Activated naive CD8-positive, alpha-beta T cell (primary cell): ENCODE measurements around the gene C9orf50.

ENCODE experiments used
- H3K27ac Mint-ChIP-seq: one replicate; pipeline ENCODE4 v1.8.0; 2021; ENCODE audit warnings: mixed read lengths
- H3K27me3 Mint-ChIP-seq: one replicate; pipeline ENCODE4 v1.8.0; 2021; ENCODE audit warnings: mixed read lengths
- H3K36me3 Mint-ChIP-seq: one replicate; pipeline ENCODE4 v1.8.0; 2021; ENCODE audit warnings: mixed read lengths
- H3K4me1 Mint-ChIP-seq: one replicate; pipeline ENCODE4 v1.8.0; 2021; ENCODE audit warnings: low read depth, mixed read lengths
- H3K4me3 Mint-ChIP-seq: one replicate; pipeline ENCODE4 v1.8.0; 2021; ENCODE audit warnings: mild to moderate bottlenecking, mixed read lengths
- H3K9me3 Mint-ChIP-seq: one replicate; pipeline ENCODE4 v1.8.0; 2021; ENCODE audit warnings: low read depth, mixed read lengths

C9orf50 gene

GRCh38 chr9:129583308-129584038, 37.4 kb downstream of the C9orf50 start:
- Mint-ChIP-seq H3K4me3 (no peak overlapping the region), H3K27me3 (no peaks in the 10 kb centered on the region), H3K27ac (no peak overlapping the region), H3K36me3 (no peaks in the 10 kb centered on the region), H3K9me3 (no peaks in the 10 kb centered on the region), H3K4me1 (peaks cover 60% of the 10 kb centered on the region)

DNA sequence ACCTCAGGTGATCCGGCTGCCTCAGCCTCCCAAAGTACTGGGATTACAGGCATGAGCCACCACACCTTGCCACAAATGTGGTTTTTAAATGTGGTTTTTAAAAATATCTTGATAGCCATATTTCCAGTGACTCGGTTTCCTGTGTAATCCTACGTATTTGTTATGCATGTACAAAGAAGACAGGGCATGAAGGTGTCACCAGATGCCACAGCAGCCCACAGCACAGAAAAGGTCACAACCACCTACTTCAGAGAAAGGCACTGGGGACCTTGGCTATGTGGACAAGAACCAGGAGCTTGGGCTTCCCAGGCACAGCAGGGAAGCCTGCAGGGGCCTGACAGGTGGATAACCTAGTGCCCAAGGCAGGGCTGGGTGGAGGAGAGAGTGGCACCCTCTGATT, 38.0 kb downstream of the C9orf50 start:
- Mint-ChIP-seq H3K36me3 (no peaks in the 10 kb centered on the region), H3K9me3 (no peaks in the 10 kb centered on the region), H3K27me3 (no peaks in the 10 kb centered on the region), H3K27ac (no peak overlapping the region), H3K4me1 (peaks cover 60% of the 10 kb centered on the region), H3K4me3 (no peak overlapping the region)

DNA sequence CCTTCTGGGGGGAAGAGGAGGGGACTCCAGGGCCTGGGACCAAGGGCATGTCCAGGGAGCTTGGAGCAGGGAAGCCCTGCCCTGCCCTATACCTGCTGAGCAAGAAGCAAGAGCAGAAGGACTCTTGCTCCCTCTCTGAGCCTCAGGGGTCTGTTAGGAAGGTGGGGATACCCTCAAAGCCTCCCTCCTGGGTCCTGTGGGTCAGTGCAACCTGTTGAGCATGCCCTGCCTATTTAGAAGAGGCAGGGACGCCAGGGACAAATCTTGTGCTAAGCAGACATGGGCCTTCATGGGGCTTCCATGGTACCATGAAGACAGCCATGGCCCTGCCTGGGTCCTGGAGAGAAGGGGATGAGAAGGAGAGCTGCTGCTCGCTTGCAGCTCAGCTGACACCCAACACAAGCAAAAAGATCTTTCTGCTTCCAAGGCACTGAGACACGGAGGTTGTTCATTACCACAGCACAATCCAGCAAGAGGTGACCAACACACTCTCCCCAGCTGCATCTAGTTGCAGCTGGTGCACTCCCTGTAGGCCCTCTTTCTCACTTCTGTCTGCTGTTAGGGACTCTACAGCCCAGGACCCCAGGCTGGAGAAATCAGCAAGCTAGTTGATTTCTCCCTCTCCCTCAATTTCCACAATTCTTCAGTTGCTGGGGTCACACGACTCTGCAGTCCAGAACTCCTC, 39.3 kb downstream of the C9orf50 start:
- Mint-ChIP-seq H3K36me3 (no peaks in the 10 kb centered on the region), H3K27ac (no peak overlapping the region), H3K27me3 (no peaks in the 10 kb centered on the region), H3K4me3 (no peak overlapping the region), H3K9me3 (no peaks in the 10 kb centered on the region), H3K4me1 (peaks cover 50% of the 10 kb centered on the region)

DNA sequence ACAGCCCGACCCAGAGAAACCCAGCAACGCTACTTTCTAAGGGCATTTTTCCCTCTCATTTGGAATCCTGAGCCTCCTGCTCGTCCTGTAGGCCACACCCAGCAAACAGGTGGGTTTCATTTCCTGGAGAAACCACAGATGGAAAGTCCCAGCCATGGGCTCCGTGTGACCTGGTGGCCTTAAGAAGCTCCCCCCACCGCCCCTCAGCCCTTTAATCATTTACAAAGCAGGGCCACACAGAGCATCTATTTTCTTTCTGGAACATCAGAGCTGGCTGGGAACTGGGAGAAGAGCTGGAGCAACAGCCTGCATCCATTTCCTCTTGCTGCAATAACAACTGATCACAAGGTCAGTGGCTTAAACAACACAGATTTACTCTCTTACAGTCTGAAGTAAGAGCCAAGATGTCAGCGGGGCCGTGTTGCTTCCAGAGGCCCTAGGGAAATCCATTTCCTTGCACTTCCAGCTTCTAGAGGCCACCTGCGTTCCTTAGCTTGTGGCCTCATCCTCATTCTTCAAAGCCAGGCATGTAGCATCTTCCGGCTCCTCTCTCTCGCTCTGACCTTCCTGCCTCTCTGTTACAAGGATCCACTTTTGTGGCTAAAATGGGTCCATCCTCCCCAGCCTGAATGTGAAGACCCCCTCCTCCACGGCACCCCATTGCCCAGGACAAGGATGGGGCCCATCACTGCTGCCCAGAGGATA, 40.5 kb downstream of the C9orf50 start:
- no peaks in the 10 kb centered on the region for H3K27me3 Mint-ChIP-seq
- H3K36me3 Mint-ChIP-seq, result no peaks in the 10 kb centered on the region
- no peaks in the 10 kb centered on the region for H3K9me3 Mint-ChIP-seq
- H3K27ac Mint-ChIP-seq, result no peak overlapping the region
- H3K4me1 Mint-ChIP-seq, result peaks cover 43% of the 10 kb centered on the region
- peak overlapping the region; percentile 27 for H3K4me3 Mint-ChIP-seq

DNA sequence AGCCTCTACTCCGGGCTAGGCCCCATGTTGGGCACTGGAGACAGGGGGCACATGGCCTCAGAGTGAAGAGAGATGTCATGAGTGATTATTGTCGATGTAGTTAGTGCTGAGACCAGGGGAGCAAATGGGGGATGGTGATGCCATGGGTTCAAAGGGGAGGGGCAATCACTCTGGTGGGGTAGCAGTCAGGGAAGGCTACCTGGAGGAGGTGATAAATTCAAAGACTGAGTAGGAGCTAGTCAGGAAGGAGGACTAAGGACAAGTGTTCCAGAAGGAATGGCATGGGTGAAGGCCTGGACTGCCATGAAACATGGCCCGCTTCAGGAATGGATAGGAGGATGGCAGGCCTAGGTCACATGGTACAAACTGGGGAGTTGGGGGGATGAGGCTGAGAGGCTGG, 41.6 kb downstream of the C9orf50 start:
- Mint-ChIP-seq H3K27ac (no peak overlapping the region), H3K4me3 (no peak overlapping the region), H3K4me1 (peaks cover 36% of the 10 kb centered on the region), H3K36me3 (no peaks in the 10 kb centered on the region), H3K27me3 (no peaks in the 10 kb centered on the region), H3K9me3 (no peaks in the 10 kb centered on the region)

DNA sequence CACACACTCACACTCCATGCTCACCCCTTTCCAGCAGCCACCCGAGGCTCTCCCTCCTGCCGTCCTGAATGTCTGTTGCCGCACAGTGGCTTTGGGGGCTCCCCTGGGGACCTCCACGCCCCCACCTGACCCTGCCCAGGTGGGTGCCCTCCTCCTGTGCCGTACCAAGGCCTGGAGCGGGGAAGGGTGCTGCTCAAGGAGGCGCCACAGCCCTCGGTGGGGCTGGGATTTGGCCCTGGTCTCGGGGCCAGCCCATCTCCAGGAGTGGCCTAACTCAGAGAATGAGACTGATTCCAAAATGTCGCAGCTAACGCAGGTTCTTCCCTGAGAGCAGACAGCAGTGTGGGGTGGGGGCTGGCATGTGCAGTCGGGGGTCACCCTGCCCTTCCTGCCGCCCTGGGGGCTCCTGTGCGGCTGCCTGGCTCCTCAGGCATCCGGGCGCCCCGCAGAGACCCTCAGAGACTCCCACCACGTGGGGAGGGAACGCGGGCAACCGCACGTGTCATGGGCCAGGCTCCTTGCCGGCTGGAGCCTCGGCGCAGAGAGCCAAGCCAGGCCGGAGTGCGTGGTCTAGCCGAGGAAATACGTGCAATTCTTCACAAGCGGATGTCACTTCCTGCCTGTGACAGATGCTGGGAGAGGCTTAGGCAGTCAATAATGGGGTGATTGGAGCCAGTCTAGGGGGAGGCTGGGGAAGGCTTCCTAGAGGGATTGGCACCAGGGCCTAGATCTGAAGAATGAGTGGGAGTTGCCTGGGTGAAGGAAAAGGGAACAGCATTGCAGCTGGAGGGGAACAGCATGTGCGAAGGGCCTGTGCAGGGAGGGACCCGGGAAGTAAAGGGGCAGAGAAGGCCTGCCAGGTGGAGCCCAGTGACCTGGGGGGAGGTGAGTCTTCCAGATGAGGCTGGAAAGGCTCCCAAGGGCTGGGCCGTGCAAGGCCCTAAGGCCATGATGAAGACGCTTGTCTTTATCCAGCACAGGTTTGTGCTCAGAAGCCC, 44.1 kb downstream of the C9orf50 start:
- no peak overlapping the region for H3K4me3 Mint-ChIP-seq
- H3K27ac Mint-ChIP-seq, result no peak overlapping the region
- H3K36me3 Mint-ChIP-seq, result no peaks in the 10 kb centered on the region
- H3K4me1 Mint-ChIP-seq, result peaks cover 19% of the 10 kb centered on the region
- no peaks in the 10 kb centered on the region for H3K9me3 Mint-ChIP-seq
- peaks cover under 1% of the 10 kb centered on the region for H3K27me3 Mint-ChIP-seq

- peaks cover 2% of the 10 kb centered on the region for H3K27me3 Mint-ChIP-seq
- no peaks in the 10 kb centered on the region for H3K9me3 Mint-ChIP-seq
- no peaks in the 10 kb centered on the region for H3K36me3 Mint-ChIP-seq
- no peak overlapping the region for H3K4me3 Mint-ChIP-seq
- no peak overlapping the region for H3K27ac Mint-ChIP-seq
- peaks cover 21% of the 10 kb centered on the region for H3K4me1 Mint-ChIP-seq
Observed at GRCh38 chr9:129575818-129576217, 45.1 kb downstream of the C9orf50 start.

GRCh38 chr9:129574911-129575585, 45.9 kb downstream of the C9orf50 start:
- H3K4me1 Mint-ChIP-seq, result peaks cover 14% of the 10 kb centered on the region
- no peaks in the 10 kb centered on the region for H3K36me3 Mint-ChIP-seq
- H3K4me3 Mint-ChIP-seq, result no peak overlapping the region
- peaks cover 2% of the 10 kb centered on the region for H3K27me3 Mint-ChIP-seq
- no peaks in the 10 kb centered on the region for H3K9me3 Mint-ChIP-seq
- H3K27ac Mint-ChIP-seq, result no peak overlapping the region

- H3K9me3 Mint-ChIP-seq, result no peaks in the 10 kb centered on the region
- peaks cover 8% of the 10 kb centered on the region for H3K27me3 Mint-ChIP-seq
- no peak overlapping the region for H3K27ac Mint-ChIP-seq
- H3K36me3 Mint-ChIP-seq, result no peaks in the 10 kb centered on the region
- no peak overlapping the region for H3K4me3 Mint-ChIP-seq
- peaks cover 10% of the 10 kb centered on the region for H3K4me1 Mint-ChIP-seq
Observed at GRCh38 chr9:129573977-129574376, 46.9 kb downstream of the C9orf50 start.

GRCh38 chr9:129572517-129572916, 48.4 kb downstream of the C9orf50 start:
- H3K4me3 Mint-ChIP-seq, result no peak overlapping the region
- no peak overlapping the region for H3K27ac Mint-ChIP-seq
- no peaks in the 10 kb centered on the region for H3K9me3 Mint-ChIP-seq
- peaks cover 16% of the 10 kb centered on the region for H3K4me1 Mint-ChIP-seq
- H3K27me3 Mint-ChIP-seq, result peaks cover 8% of the 10 kb centered on the region
- no peaks in the 10 kb centered on the region for H3K36me3 Mint-ChIP-seq

GRCh38 chr9:129572052-129572425, 48.9 kb downstream of the C9orf50 start:
- H3K36me3 Mint-ChIP-seq, result no peaks in the 10 kb centered on the region
- peaks cover 15% of the 10 kb centered on the region for H3K4me1 Mint-ChIP-seq
- H3K9me3 Mint-ChIP-seq, result no peaks in the 10 kb centered on the region
- peaks cover 8% of the 10 kb centered on the region for H3K27me3 Mint-ChIP-seq
- no peak overlapping the region for H3K27ac Mint-ChIP-seq
- H3K4me3 Mint-ChIP-seq, result no peak overlapping the region

DNA sequence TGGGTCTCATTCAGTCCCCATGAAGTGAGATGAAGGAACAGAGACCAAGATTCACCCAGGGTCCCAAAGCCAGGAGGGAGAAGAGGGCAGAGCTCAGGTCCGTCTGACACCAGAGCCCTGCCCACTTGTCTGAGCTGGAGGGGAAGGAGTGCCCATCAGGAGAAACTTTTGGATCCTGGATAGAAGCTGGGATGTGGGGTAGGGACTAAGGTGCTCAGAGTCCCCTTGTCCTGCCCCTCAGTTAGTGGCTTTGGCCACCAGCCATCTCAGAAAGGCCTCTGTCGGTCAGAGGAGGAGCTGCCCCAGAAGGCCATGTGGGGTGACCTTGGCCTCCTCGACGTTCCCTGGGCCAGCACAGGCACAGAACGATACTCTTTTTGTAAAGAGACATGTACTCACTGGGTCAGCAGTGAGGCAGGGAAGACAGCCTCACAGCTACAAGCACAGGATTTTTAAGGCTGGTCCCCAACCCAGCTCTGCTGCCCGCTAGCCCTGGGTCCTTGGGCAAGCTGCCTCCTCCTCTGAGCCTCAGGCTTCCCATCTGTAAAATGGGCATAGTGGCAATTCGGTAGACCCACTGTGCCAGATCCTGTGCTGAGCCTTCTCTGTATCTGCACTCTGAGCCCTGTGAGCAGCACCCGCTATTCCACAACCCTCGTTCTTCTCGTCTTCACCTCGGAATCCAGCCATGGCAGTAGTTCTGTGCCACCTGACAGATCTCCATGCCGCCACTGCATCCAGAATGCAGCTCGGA, 49.4 kb downstream of the C9orf50 start:
- Mint-ChIP-seq H3K36me3 (no peaks in the 10 kb centered on the region), H3K27me3 (peaks cover 8% of the 10 kb centered on the region), H3K4me1 (peaks cover 14% of the 10 kb centered on the region), H3K9me3 (no peaks in the 10 kb centered on the region), H3K4me3 (no peak overlapping the region), H3K27ac (no peak overlapping the region)

GRCh38 chr9:129570450-129571297, 50.2 kb downstream of the C9orf50 start:
- peaks cover 8% of the 10 kb centered on the region for H3K27me3 Mint-ChIP-seq
- H3K4me1 Mint-ChIP-seq, result peaks cover 14% of the 10 kb centered on the region
- H3K4me3 Mint-ChIP-seq, result no peak overlapping the region
- H3K36me3 Mint-ChIP-seq, result no peaks in the 10 kb centered on the region
- no peak overlapping the region for H3K27ac Mint-ChIP-seq
- H3K9me3 Mint-ChIP-seq, result no peaks in the 10 kb centered on the region
